A549 (cell line): ENCODE measurements around the gene TRAK2. TPM values are rescaled to one million over a fixed set of nuclear protein-coding genes. Genes with fewer than 3 reads are reported as not detected.

ENCODE experiments used
- ATAC-seq, 2 experiments: fragments of 200-7000 bp in 1 of 2; fragments of >200 bp in 1 of 2; cut with Nextera tagmentation in 1 of 2; cut with Tn5 transposase in 1 of 2; 3 replicates each; pipeline versions ENCODE4 v1.8.0 to v1.9.1; 2018 to 2020; ENCODE audit warnings: mild to moderate bottlenecking in 1 of 2, moderate library complexity in 1 of 2
- CTCF ChIA-PET: fragments of 300-600 bp; sonication (Branson Sonifier 250); formaldehyde crosslinking; extraction: SDS; loops from one replicate; lab custom pipeline; 2021; ENCODE audit warnings: antibody characterized with exemption, inconsistent platforms; lab: Yijun Ruan, JAX
- POLR2A ChIA-PET: fragments of 350-600 bp; formaldehyde crosslinking; extraction: SDS; loops from one replicate; lab custom pipeline; 2021; ENCODE audit warnings: antibody characterized with exemption, inconsistent platforms; lab: Yijun Ruan, JAX
- DNase-seq, 2 experiments: peaks; one replicate each; pipeline versions ENCODE4 v3.0.0 to v3.0.0-alpha.2; 2011 to 2016; ENCODE audit warnings: low read depth in 1 of 2, low spot score in 1 of 2
- FAIRE-seq: peaks from 2 replicates; lab custom pipeline; 2011; peaks lifted over from hg19 to GRCh38; lab: Jason Lieb, UNC
- H3K27ac ChIP-seq, 2 experiments: fragments of >200 bp; sonication (Bioruptor Twin); formaldehyde crosslinking; 3 replicates each; pipeline ENCODE4 v1.5.1; 2016 to 2017
- H3K4me1 ChIP-seq: fragments of >200 bp; sonication (Bioruptor Twin); formaldehyde crosslinking; 3 replicates; pipeline ENCODE4 v1.6.1; 2016
- H3K4me2 ChIP-seq: fragments of >200 bp; sonication (Bioruptor Twin); formaldehyde crosslinking; 3 replicates; pipeline ENCODE4 v1.6.1; 2016
- H3K4me3 ChIP-seq: fragments of >200 bp; sonication (Bioruptor Twin); formaldehyde crosslinking; 3 replicates; pipeline ENCODE4 v1.5.1; 2016
- H3K9me3 ChIP-seq: fragments of >200 bp; sonication (Bioruptor Twin); formaldehyde crosslinking; 3 replicates; pipeline ENCODE4 v1.6.1; 2016
- CBX2 ChIP-seq: fragments of 200-600 bp; sonication (generic); IDR thresholded peaks from 2 replicates; pipeline ENCODE4 v1.6.1; 2016; ENCODE audit warnings: low read depth, mild to moderate bottlenecking, borderline replicate concordance
- CTCF ChIP-seq: fragments of >200 bp; sonication (Bioruptor Twin); formaldehyde crosslinking; IDR thresholded peaks from 3 replicates; pipeline ENCODE4 v1.5.1; 2016
- EP300 ChIP-seq, 2 experiments: fragments of >200 bp; sonication (Bioruptor Twin); formaldehyde crosslinking; IDR thresholded peaks; 2 replicates in 1 of 2; 3 replicates in 1 of 2; pipeline ENCODE4 v1.6.1; 2016 to 2017
- FOSB ChIP-seq: fragments of 250-450 bp; sonication (Bioruptor Pico); IDR thresholded peaks from 2 replicates; pipeline ENCODE4 v1.5.0; 2020; ENCODE audit warnings: mild to moderate bottlenecking, moderate library complexity
- FOSL2 ChIP-seq, 2 experiments: fragments of 450-650 bp in 1 of 2; fragments of >200 bp in 1 of 2; sonication (Bioruptor Twin) in 1 of 2; formaldehyde crosslinking; IDR thresholded peaks; 2 replicates each; pipeline versions ENCODE4 v1.5.0 to v1.6.1; 2016 to 2020; ENCODE audit warnings: mild to moderate bottlenecking in 1 of 2, moderate library complexity in 1 of 2
- HEYL ChIP-seq: fragments of 250-450 bp; sonication (Bioruptor Pico); IDR thresholded peaks from 2 replicates; pipeline ENCODE4 v1.8.0; 2021; ENCODE audit warnings: mild to moderate bottlenecking, moderate library complexity
- HMGXB4 ChIP-seq: fragments of 250-450 bp; sonication (Bioruptor Pico); IDR thresholded peaks from 2 replicates; pipeline ENCODE4 v1.5.0; 2021; ENCODE audit warnings: mild to moderate bottlenecking, moderate library complexity, borderline replicate concordance
- HOXB5 ChIP-seq: fragments of 250-450 bp; sonication (Bioruptor Pico); IDR thresholded peaks from 2 replicates; pipeline ENCODE4 v1.5.0; 2020; ENCODE audit warnings: mild to moderate bottlenecking, moderate library complexity
- KDM5A ChIP-seq: fragments of 200-600 bp; sonication (generic); IDR thresholded peaks from 2 replicates; pipeline ENCODE4 v1.6.1; 2016; ENCODE audit warnings: antibody characterized with exemption, mild to moderate bottlenecking
- MAFK ChIP-seq: fragments of 450-650 bp; IDR thresholded peaks from 2 replicates; pipeline ENCODE4 v1.6.1; 2014; ENCODE audit not compliant: partially characterized antibody
- MAX ChIP-seq: IDR thresholded peaks from 2 replicates; pipeline ENCODE4 v1.6.1; 2012
- MYC ChIP-seq: IDR thresholded peaks from 2 replicates; pipeline ENCODE4 v1.6.1; 2012; ENCODE audit warnings: mild to moderate bottlenecking, inconsistent platforms, low read length, improper control_type of control experiment, borderline replicate concordance
- NFE2L2 ChIP-seq: fragments of 150-350 bp; conservative IDR thresholded peaks from 2 replicates; pipeline ENCODE4 v1.6.1; 2014; ENCODE audit warnings: low read length
- NPAS2 ChIP-seq: fragments of 250-450 bp; sonication (Bioruptor Pico); IDR thresholded peaks from 2 replicates; pipeline ENCODE4 v1.8.0; 2022; ENCODE audit warnings: mild to moderate bottlenecking, moderate library complexity, borderline replicate concordance
- NR3C1 ChIP-seq: fragments of >200 bp; sonication (Bioruptor Twin); formaldehyde crosslinking; IDR thresholded peaks from 3 replicates; pipeline ENCODE4 v1.6.1; 2017
- PBX3 ChIP-seq: IDR thresholded peaks from 2 replicates; pipeline ENCODE4 v1.6.1; 2012
- RAD21 ChIP-seq, 2 experiments: fragments of >200 bp in 1 of 2; sonication (Bioruptor Twin) in 1 of 2; formaldehyde crosslinking in 1 of 2; IDR thresholded peaks in 1 of 2; conservative IDR thresholded peaks in 1 of 2; 2 replicates in 1 of 2; 3 replicates in 1 of 2; pipeline ENCODE4 v1.6.1; 2012 to 2018; ENCODE audit warnings: inconsistent platforms in 1 of 2
- ZC3H11A ChIP-seq: fragments of 450-650 bp; IDR thresholded peaks from 2 replicates; pipeline ENCODE4 v1.6.1; 2014; ENCODE audit warnings: antibody characterized with exemption, mild to moderate bottlenecking
- WGBS: methylation state at CpG from one replicate; pipeline ENCODE4 v1.1.6; 2017; ENCODE audit errors: missing lambda C conversion rate; 5-methylcytosine and 5-hydroxymethylcytosine counted together
- polyA plus RNA-seq, 4 experiments: library from polyadenylated mRNA; depleted of rRNA in 3 of 4; stranded (reverse); fragments of >200 nt; fragmentation: RNase III in 1 of 4; extraction: RNeasy Plus Mini Kit Qiagen cat#74134 plus additional on column Dnase treatment in 1 of 4; gene quantifications; 2 replicates in 3 of 4; 3 replicates in 1 of 4; pipeline ENCODE4 v1.2.3, GENCODE V29; 2011 to 2017

TRAK2 gene
- polyA plus RNA-seq, 2 of the 4 experiments (the other 2 are of a cell fraction) = 10.2 to 22.4 TPM

- TF ChIP-seq HMGXB4 (no peak), ZC3H11A (no peak), HOXB5 (no peak), KDM5A (no peak), RAD21 (conservative IDR thresholded peaks at IDR 0.05 in 1 of 2, IDR thresholded peaks at IDR 0.05 in 1 of 2) (no peak), MAFK (no peak), CTCF (no peak)
These were observed 21.2 kb upstream of the TRAK2 start (continued) for GRCh38 chr2:201472411-201472810.

- WGBS = 66% methylated on average over 3 of the region's 3 CpGs
- DNase-seq (no peak), ATAC-seq (no peak), FAIRE-seq (no peak)
- Histone ChIP-seq H3K4me3 (no peak overlapping the region), H3K9me3 (no peaks in the 10 kb centered on the region), H3K4me2 (no peak overlapping the region), H3K4me1 (0 out of 3 replicates have a peak, but pooled peaks cover 4% of the 10 kb centered on the region), H3K27ac (no peak overlapping the region)
- TF ChIP-seq NR3C1 (no peak), MYC (no peak), MAFK (no peak), PBX3 (no peak), MAX (no peak), NPAS2 (CRISPR knock-in tag) (no peak), EP300 (IDR thresholded peaks at IDR 0.05) (no peak), FOSL2 (IDR thresholded peaks at IDR 0.05) (no peak), FOSL2 (CRISPR knock-in tag; IDR thresholded peaks at IDR 0.05) (no peak), HEYL (CRISPR knock-in tag) (no peak), CBX2 (no peak), NFE2L2 (no peak), FOSB (CRISPR knock-in tag) (no peak)
- CTCF ChIA-PET = no interaction called here
- POLR2A ChIA-PET = no interaction called here
These were observed 20.6 kb upstream of the TRAK2 start for GRCh38 chr2:201471732-201472393.
